PC-3 (cell line): ENCODE results near the gene CSRP1.

Source experiments
- EZH2 ChIP-seq: fragments of 300-600 bp; sonication (generic); IDR thresholded peaks from one replicate; pipeline ENCODE4 v1.6.1; 2017; ENCODE audit warnings: antibody characterized with exemption, mild to moderate bottlenecking, low read length; ENCODE audit not compliant: unreplicated experiment
- TF ChIP-seq, protein P1 (sequence below): fragments of 300-600 bp; sonication (generic); conservative IDR thresholded peaks from 2 replicates; pipeline ENCODE4 v1.5.1; 2017; ENCODE audit warnings: antibody characterized with exemption, low read depth, mild to moderate bottlenecking, low read length

DNA sequence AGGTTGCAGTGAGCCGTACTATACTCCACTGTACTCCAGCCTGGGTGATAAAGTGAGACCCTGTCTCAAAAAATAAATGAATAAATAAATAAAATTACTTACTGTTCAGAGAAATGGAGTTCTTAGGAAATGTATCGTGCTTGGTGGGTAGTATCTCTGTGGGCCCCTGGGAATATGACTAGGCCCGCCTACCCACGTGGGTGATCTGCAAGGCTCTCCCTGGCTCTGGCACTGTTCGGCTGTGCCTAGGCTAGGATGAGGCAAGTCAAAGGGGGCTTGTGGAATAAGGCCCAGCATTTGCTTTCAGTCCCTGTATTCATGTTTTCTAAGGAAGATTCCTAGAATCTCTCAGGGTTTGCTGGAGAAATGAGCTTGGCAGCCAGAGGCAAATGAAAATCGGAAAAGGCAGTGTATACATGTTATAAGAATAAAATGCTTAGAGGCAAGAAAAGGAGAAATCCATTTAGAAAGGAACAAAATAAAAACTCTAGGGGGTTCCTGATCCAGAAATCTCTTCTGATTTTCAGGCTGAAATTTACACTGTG, 4.5 kb upstream of the CSRP1 start:
- TF ChIP-seq EZH2 = no peak
- TF ChIP-seq, protein P1, sequence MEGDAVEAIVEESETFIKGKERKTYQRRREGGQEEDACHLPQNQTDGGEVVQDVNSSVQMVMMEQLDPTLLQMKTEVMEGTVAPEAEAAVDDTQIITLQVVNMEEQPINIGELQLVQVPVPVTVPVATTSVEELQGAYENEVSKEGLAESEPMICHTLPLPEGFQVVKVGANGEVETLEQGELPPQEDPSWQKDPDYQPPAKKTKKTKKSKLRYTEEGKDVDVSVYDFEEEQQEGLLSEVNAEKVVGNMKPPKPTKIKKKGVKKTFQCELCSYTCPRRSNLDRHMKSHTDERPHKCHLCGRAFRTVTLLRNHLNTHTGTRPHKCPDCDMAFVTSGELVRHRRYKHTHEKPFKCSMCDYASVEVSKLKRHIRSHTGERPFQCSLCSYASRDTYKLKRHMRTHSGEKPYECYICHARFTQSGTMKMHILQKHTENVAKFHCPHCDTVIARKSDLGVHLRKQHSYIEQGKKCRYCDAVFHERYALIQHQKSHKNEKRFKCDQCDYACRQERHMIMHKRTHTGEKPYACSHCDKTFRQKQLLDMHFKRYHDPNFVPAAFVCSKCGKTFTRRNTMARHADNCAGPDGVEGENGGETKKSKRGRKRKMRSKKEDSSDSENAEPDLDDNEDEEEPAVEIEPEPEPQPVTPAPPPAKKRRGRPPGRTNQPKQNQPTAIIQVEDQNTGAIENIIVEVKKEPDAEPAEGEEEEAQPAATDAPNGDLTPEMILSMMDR = no peak
